NCI-H460 (cell line): ENCODE results near the gene SEM1. TPM values are rescaled to one million over a fixed set of nuclear protein-coding genes. Genes with fewer than 3 reads are reported as not detected.
"Not testable (repeated sequence)": the region's sequence is repeated elsewhere in the genome, so short reads cannot be mapped to it uniquely, and the experiment has no call there.

Experiments used
- DNase-seq: peaks from one replicate; pipeline ENCODE4 v3.0.0-alpha.2; 2016; ENCODE audit warnings: low read depth; ENCODE audit errors: extremely low read depth
- total RNA-seq: library from RNA; depleted of rRNA; stranded (reverse); fragments of >200 nt; shearing (Covaris generic); gene quantifications from 2 replicates; pipeline ENCODE4 v1.2.3, GENCODE V29; 2014

SEM1 gene
- total RNA-seq, 1 experiment from 2014 or later: 222 TPM

- DNase-seq: no peak
Observed at GRCh38 chr7:96707901-96708774, 1.5 kb downstream of the SEM1 start.

- DNase-seq: no peak
Observed at GRCh38 chr7:96701258-96701657, 8.4 kb downstream of the SEM1 start.

GRCh38 chr7:96700516-96700915 is 9.1 kb downstream of the SEM1 start:
- DNase-seq: no peak

- no peak for DNase-seq
Observed at GRCh38 chr7:96699219-96699871, 10.3 kb downstream of the SEM1 start.

GRCh38 chr7:96698449-96698848 is 11.2 kb downstream of the SEM1 start:
- DNase-seq: not testable (repeated sequence)

- DNase-seq: no peak
Observed at GRCh38 chr7:96697822-96698221, 11.8 kb downstream of the SEM1 start.

GRCh38 chr7:96695581-96695980 is 14.1 kb downstream of the SEM1 start:
- DNase-seq: no peak

- no peak for DNase-seq
Observed at GRCh38 chr7:96694082-96694481, 15.6 kb downstream of the SEM1 start.

- no peak for DNase-seq
Observed at GRCh38 chr7:96691702-96692101, 17.9 kb downstream of the SEM1 start.

GRCh38 chr7:96689414-96689813 is 20.2 kb downstream of the SEM1 start:
- DNase-seq: no peak

- no peak for DNase-seq
Observed at GRCh38 chr7:96686305-96686704, 23.3 kb downstream of the SEM1 start.

GRCh38 chr7:96685755-96686154 is 23.9 kb downstream of the SEM1 start:
- DNase-seq: no peak

- no peak for DNase-seq
Observed at GRCh38 chr7:96685353-96685752, 24.3 kb downstream of the SEM1 start.

GRCh38 chr7:96679886-96680285 is 29.8 kb downstream of the SEM1 start:
- DNase-seq: no peak

- DNase-seq: no peak
Observed at GRCh38 chr7:96676919-96677318, 32.7 kb downstream of the SEM1 start.

- DNase-seq: no peak
Observed at GRCh38 chr7:96675548-96675947, 34.1 kb downstream of the SEM1 start.

- no peak for DNase-seq
Observed at GRCh38 chr7:96674565-96674964, 35.1 kb downstream of the SEM1 start.

GRCh38 chr7:96671854-96672253 is 37.8 kb downstream of the SEM1 start:
- DNase-seq: no peak

GRCh38 chr7:96670338-96671289 is 39.0 kb downstream of the SEM1 start:
- DNase-seq: no peak

- DNase-seq: no peak
Observed at GRCh38 chr7:96669812-96670211, 39.8 kb downstream of the SEM1 start.

GRCh38 chr7:96667026-96667425 is 42.6 kb downstream of the SEM1 start:
- no peak for DNase-seq
